ENCODE data around the gene ZNF763.
"Not testable (repeated sequence)": the region's sequence is repeated elsewhere in the genome, so short reads cannot be mapped to it uniquely, and the experiment has no call there.

The ZNF763 gene

DNA sequence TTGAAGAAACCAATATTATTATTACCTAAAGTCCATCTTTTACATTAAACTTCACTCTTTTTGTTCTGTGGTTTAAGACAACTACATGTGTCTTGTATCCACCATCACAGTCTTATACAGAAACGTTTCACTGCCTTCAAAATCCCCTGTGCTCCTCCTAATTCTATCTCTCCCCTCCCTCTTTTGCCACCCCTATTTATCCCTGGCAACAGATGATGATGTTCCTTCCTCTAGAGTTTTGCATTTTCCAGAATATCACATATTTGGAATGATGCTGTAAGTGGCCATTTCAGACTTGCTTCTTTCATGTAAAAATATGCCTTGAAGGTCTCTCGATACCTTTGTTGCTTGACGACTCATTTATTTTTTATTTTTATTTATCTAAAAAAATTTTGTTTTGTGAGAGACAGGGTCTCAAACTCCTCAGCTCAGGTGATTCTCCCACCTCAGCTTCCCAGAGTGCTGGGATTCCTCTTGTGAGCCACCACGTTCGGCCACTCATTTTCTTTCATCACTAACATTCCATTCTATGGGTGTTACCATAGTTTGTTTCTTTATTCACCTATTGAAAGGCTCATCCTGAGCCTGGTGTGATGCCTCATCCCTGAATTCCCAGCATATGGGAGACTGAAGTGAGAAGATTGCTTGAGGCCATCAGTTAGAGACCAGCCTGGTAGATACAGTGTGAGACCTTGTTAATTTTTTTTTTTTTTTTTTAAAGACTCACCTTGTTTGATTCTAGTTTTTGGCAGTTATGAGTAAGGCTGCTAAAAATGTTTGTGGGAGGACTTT lies 8.4 kb downstream of the ZNF763 start:
- no peak for DNase-seq (ENCODE audit: low spot score)

DNA sequence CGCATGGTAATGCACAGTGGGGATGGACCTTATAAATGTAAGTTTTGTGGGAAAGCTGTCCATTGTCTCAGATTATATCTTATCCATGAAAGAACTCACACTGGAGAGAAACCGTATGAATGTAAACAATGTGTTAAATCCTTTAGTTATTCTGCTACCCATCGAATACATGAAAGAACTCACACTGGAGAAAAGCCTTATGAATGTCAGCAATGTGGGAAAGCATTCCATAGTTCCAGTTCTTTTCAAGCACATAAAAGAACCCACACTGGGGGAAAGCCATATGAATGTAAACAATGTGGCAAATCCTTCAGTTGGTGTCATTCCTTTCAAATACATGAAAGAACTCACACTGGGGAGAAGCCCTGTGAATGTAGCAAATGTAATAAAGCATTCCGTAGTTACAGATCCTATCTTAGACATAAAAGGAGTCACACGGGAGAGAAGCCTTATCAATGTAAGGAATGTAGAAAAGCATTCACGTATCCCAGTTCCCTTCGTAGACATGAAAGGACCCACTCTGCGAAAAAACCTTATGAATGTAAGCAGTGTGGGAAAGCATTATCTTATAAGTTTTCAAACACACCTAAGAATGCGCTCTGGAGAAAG lies 13.8 kb downstream of the ZNF763 start:
- DNase-seq (ENCODE audit: low spot score) = no peak

DNA sequence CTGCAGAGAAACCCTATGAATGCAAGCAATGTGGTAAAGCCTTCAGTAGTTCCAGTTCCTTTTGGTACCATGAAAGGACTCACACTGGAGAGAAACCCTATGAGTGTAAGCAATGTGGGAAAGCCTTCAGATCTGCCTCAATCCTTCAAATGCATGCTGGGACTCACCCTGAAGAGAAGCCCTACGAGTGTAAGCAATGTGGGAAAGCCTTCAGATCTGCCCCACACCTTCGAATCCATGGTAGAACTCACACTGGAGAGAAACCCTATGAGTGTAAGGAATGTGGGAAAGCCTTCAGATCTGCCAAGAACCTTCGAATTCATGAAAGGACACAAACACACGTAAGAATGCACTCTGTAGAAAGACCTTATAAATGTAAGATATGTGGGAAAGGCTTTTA lies 14.7 kb downstream of the ZNF763 start:
- DNase-seq (ENCODE audit: low spot score) = no peak

DNA sequence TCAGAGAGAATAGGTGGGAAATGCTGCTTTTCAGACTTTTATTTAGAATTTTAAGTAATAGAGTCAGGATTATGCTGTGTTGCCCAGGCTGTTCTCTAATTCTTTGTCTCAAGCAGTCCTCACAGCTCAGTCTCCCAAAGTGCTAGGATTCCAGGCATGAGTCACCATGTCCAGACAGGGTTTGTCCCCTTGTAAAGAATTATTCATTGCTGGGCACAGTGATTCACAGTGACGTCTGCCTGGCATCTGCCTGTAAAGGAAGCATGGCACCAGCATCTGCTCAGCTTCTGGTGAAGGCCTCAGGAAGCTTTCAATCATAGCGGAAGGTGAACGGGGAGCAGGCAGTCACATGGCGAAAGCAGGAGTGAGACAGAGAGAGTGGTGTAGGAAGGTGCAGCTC lies 17.7 kb downstream of the ZNF763 start:
- no peak for DNase-seq (ENCODE audit: low spot score)

DNA sequence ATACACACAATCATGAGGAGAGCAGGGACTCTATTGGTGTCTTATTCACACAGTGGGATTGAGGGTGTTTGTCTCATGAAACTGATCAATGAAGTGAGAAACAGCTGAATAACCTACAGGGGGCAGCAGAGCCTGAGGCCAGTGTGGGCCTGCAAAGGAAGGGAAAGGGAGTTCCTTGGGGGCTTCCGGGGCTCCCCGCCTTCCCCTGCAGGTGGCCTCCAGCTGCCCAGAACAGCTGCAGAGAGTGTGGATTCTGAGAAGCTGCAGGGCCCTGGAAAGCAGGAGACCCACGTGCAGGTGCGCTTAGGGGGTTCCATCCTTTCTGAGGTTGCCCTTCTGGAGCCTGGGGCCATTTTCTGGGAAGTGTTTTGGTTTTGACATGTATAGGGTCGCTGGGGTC lies 20.1 kb downstream of the ZNF763 start:
- DNase-seq (ENCODE audit: low spot score) = no peak

DNA sequence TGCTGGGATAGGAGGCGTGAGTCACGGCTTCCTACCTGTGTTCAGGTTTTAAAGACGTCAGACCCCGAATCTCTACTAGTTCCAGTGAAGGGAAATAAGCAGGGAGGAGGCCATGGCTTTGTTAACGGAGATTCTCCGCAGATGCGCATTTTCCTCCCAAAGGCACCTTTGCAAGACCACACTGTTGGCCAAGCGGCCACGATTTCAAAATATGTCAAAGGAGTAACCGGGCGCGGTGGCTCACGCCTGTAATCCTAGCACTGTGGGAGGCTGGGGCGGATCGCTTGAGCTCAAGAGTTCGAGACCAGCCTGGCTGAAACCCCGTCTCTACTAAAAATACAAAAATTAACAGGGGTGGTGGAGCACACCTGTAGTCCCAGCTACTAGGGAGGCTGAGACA lies 21.9 kb downstream of the ZNF763 start:
- no peak for DNase-seq (ENCODE audit: low spot score)

DNA sequence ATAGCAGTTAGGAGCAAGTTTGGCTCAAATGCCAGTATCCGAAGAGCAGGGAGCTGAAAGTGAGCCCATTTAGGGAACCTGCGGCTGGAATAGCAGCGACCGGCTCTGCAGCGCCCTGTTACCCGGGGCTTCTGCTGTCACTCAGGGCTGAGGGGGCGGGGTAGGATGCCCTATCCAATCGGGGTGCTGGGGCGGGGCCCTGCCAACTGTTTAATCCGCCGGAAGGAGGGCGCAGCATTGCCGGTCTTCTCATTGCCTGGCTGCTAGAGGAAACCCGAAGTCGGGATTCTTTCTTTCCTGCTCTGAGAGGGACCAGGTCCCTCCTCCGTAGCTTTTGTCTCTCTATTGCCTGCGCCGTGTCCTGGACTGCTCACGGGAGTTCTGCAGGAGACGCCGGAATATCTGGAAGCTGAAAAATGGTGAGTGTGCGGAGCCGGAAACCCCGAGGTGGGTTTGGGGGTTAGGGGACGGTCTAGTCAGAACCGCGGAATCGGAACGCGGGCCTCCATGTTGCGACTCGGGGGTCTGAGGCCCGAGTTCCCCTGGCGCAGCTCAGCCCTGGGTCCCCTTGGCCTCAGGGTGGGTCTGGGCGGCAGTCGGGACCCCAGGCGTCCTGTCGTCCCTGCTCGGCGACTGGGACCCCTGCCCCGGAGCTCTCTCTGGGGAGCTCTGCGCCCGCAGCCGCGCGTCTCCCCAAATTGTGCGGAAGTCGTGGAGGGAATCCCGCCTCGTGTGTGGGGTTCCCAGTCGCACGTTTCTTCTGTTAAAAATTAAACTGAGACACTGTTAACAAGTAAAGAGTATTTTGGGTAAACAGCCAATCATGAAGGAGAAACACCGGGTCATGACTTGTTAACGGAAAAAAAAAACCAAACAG lies 22.8 kb downstream of the ZNF763 start:
- peak; percentile 88 for DNase-seq (ENCODE audit: low spot score)

DNA sequence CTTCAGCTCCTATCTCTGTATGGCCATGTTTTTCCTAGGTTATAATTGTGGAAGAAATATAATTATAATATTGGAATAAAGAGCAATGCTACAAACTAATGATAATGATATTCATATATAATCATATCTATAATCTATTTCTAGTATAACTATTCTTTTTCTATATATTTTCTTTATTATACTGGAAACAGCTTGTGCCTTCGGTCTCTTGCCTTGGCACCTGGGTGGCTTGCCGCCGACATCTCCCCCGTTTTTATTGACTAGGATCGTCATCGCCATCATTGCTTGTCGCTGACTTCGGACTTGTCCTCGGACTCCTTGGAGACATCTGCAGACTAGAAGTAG lies 24.2 kb downstream of the ZNF763 start:
- no peak for DNase-seq (ENCODE audit: low spot score)

DNA sequence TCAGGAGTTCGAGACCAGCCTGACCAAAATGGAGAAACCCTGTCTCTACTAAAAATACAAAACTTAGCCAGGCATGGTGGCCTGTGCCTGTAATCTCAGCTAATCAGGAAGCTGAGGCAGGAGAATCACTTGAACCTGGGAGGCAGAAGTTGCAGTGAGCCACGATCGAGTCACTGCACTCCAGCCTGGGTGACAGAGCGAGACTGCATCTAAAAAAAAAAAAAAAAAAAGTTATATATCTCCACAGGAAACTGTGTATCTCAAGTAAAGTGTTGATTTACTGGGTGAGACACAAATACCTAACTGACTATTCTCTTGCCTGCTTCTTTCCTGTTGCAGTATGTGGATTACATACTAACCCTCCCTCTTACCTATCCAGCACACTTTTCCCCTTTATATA lies 27.1 kb downstream of the ZNF763 start:
- DNase-seq (ENCODE audit: low spot score) = not testable (repeated sequence)

DNA sequence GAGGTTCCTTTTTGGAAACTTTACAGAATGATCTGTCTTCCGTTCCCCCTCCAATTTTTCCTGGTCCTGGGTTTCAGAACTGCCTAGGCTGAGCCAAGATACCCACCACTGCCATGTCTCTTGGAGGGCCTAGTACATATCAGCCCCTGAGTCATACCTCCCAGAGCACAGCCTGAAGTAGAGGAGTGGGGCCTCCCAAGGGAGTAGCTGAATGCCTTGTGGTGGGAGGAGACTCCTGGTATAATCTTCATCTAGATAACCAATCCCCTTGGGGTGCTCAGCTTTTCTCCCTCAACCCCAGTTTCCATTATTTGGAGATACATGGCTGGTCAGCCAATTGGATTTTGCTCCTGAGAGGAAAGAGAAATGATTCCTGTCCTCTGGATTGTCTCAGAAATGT lies 30.3 kb downstream of the ZNF763 start:
- DNase-seq (ENCODE audit: low spot score) = no peak

DNA sequence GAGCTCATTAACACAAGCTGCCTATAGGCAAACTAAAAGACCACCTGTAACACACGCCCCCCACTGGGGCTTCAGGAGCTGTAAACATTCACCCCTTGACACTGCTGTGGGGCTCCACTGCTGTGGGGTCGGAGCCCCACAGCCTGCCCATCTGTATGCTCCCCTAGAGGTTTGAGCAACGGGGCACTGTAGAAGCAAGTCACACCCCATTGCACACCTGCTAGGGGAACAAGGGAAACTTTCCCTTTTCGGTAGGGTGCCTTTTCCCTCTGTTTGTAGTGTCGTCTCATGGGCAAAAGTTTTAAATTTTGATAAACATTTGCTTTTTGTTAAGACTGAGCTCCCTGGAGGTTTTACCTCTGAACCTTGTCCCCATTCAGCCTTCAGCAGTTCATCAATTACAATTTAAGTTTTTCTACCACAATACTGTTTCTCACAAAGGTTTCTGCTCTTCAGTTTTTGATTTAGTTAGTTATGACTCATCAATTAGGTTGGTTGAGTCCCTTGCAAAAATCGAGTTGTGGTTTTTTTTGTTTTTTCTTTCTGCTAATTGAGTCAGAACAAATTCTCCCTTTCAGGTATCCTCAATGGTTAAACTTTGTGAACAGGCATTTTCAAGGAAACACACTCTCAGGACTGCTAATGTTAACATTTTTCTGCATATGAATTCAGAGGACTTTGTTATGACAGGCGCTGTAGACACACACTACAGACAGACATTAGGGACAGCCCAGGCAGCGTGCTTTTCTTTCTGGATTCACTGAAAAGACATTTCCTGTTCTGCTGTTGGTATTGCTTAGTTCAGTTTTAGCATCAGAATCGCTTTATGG lies 35.5 kb downstream of the ZNF763 start:
- DNase-seq (ENCODE audit: low spot score) = peak; percentile 17

DNA sequence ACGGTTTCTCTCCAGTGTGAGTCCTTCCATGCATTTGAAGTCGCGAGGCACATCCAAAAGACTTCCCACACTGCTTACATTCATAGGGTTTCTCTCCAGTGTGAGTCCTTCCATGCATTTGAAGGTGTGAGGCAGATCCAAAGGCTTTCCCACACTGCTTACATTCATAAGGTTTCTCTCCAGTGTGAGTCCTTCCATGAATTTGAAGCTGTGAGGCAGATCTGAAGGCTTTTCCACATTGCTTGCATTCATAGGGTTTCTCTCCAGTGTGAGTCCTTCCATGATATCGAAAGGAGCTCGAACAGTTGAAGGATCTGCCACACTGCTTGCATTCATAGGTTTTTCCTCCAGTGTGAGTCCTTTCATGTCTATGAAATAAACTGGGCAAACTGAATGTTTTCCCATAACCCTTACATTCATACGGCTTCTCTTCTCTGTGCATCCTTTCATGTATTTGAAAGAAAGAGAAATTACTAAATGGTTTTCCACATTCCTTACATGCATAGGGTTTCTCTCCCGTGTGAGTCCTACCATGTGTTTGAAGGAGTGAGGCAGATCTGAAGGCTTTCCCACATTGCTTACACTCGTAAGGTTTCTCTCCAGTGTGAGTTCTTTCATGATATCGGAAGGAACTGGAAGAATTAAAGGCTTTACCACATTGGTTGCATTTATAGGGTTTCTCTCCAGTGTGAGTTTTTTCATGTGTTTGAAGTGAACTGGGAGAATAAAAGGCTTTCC lies 50.3 kb downstream of the ZNF763 start:
- no peak for DNase-seq (ENCODE audit: low spot score)

DNA sequence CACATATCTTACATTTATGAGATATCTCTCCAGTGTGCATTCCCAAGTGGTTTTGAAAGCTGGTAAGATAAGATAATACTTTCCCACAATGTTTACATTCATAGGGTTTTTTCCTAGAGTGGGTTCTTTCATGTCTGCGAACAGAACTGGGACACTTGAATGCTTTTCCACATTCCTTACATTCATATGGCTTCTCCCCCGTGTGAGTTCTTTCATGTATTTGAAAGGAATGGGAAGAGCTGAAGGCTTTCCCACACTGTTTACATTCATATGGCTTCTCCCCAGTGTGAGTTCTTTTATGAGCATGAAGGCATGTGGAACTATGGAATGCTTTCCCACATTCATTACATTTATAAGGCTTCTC lies 50.9 kb downstream of the ZNF763 start:
- no peak for DNase-seq (ENCODE audit: low spot score)
